ENCODE measurements around the gene TULP4. TPM values are rescaled to one million over a fixed set of nuclear protein-coding genes. Genes with fewer than 3 reads are reported as not detected.

Gene TULP4
- total and polyA plus RNA-seq, 2 donors (not counting 1 experiment from before 2014, with no cell fraction given): 16.8 to 88.2 TPM

DNA sequence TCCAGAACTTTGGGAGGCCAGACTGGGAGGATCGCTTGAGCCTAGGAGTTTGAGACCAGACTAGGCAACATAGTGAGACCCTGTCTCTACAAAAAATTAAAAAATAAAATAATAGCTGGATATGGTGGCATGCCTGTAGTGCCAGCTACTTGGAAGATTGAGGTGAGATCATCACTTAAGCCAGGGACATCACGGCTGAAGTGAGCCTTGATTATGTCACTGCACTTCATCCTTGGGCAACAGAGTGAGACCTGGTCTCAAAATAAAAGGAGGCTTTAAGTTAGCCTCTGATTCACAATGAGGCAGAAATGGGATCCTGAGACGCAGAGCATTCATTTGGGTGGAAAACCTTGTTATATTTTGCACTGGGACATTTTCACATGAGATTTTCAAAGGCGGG lies 57.0 kb downstream of the TULP4 start:
- Histone ChIP-seq H3K4me1 (ENCODE audit: control insufficient read depth, extremely low read depth, insufficient read depth, low read length) (no peaks in the 10 kb centered on the region), H3K27me3 (ENCODE audit: control insufficient read depth, insufficient read depth, low read length) (no peaks in the 10 kb centered on the region), H3K36me3 (ENCODE audit: control insufficient read depth, insufficient read depth, low read length) (no peaks in the 10 kb centered on the region), H2AFZ (ENCODE audit: low read length) (no peak overlapping the region), H4K20me1 (ENCODE audit: control insufficient read depth, extremely low read depth, insufficient read depth, low read length) (no peaks in the 10 kb centered on the region), H3K4me2 (ENCODE audit: extremely low read depth, insufficient read depth, low read length) (no peak overlapping the region), H3K27ac (ENCODE audit: insufficient read depth, low read length) (no peak overlapping the region), H3K79me2 (ENCODE audit: control insufficient read depth, insufficient read depth, low read length) (no peaks in the 10 kb centered on the region), H3K9me3 (ENCODE audit: control insufficient read depth, insufficient read depth, low read depth, low read length) (no peaks in the 10 kb centered on the region), H3K4me3 (replicated peaks in 1 of 4; ENCODE audit: control extremely low read depth in 1 of 4, insufficient read depth in 1 of 4, low read depth in 3 of 4, low read length in 4 of 4) (no peak overlapping the region), H3K9ac (ENCODE audit: insufficient read depth, low read length) (no peak overlapping the region)
- no peak for DNase-seq (ENCODE audit: low read depth in 2 of 2)
- TF ChIP-seq, protein P1, sequence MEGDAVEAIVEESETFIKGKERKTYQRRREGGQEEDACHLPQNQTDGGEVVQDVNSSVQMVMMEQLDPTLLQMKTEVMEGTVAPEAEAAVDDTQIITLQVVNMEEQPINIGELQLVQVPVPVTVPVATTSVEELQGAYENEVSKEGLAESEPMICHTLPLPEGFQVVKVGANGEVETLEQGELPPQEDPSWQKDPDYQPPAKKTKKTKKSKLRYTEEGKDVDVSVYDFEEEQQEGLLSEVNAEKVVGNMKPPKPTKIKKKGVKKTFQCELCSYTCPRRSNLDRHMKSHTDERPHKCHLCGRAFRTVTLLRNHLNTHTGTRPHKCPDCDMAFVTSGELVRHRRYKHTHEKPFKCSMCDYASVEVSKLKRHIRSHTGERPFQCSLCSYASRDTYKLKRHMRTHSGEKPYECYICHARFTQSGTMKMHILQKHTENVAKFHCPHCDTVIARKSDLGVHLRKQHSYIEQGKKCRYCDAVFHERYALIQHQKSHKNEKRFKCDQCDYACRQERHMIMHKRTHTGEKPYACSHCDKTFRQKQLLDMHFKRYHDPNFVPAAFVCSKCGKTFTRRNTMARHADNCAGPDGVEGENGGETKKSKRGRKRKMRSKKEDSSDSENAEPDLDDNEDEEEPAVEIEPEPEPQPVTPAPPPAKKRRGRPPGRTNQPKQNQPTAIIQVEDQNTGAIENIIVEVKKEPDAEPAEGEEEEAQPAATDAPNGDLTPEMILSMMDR (conservative IDR thresholded peaks at IDR 0.05 in 1 of 2, IDR thresholded peaks at IDR 0.05 in 1 of 2; ENCODE audit: low read depth in 1 of 2, low read length in 2 of 2): no peak
- TF ChIP-seq EZH2 (IDR thresholded peaks at IDR 0.05; ENCODE audit: low read length, missing control alignments): no peak

DNA sequence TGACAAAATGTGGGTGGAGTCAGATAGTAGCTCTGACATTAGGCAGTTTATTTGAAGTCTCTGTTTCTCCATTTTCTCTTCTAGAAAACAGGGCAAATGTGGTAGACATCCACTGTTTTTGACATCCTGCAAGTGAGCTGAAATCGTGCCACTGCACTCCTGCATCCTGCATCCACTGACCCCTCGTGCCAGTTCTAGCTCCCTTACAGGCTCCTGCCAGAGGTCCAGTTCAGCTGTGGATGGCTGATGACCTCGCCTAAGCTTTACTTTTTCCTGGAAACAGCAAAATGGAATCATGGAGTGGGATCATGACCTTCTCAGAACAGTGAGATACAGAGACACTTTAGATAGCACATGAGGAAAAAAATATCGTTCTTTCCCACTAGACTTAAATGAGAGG lies 58.5 kb downstream of the TULP4 start:
- Histone ChIP-seq H3K4me3 (replicated peaks in 1 of 4; ENCODE audit: control extremely low read depth in 1 of 4, insufficient read depth in 1 of 4, low read depth in 3 of 4, low read length in 4 of 4) (no peak overlapping the region), H3K36me3 (ENCODE audit: control insufficient read depth, insufficient read depth, low read length) (no peaks in the 10 kb centered on the region), H3K4me2 (ENCODE audit: extremely low read depth, insufficient read depth, low read length) (no peak overlapping the region), H3K9me3 (ENCODE audit: control insufficient read depth, insufficient read depth, low read depth, low read length) (no peaks in the 10 kb centered on the region), H4K20me1 (ENCODE audit: control insufficient read depth, extremely low read depth, insufficient read depth, low read length) (no peaks in the 10 kb centered on the region), H3K79me2 (ENCODE audit: control insufficient read depth, insufficient read depth, low read length) (no peaks in the 10 kb centered on the region), H2AFZ (ENCODE audit: low read length) (no peak overlapping the region), H3K27ac (ENCODE audit: insufficient read depth, low read length) (no peak overlapping the region), H3K9ac (ENCODE audit: insufficient read depth, low read length) (no peak overlapping the region), H3K4me1 (ENCODE audit: control insufficient read depth, extremely low read depth, insufficient read depth, low read length) (no peaks in the 10 kb centered on the region), H3K27me3 (ENCODE audit: control insufficient read depth, insufficient read depth, low read length) (no peaks in the 10 kb centered on the region)
- no peak for TF ChIP-seq EZH2 (IDR thresholded peaks at IDR 0.05; ENCODE audit: low read length, missing control alignments)
- TF ChIP-seq, protein P1 (conservative IDR thresholded peaks at IDR 0.05 in 1 of 2, IDR thresholded peaks at IDR 0.05 in 1 of 2; ENCODE audit: low read depth in 1 of 2, low read length in 2 of 2): no peak
- DNase-seq (ENCODE audit: low read depth in 2 of 2): no peak

DNA sequence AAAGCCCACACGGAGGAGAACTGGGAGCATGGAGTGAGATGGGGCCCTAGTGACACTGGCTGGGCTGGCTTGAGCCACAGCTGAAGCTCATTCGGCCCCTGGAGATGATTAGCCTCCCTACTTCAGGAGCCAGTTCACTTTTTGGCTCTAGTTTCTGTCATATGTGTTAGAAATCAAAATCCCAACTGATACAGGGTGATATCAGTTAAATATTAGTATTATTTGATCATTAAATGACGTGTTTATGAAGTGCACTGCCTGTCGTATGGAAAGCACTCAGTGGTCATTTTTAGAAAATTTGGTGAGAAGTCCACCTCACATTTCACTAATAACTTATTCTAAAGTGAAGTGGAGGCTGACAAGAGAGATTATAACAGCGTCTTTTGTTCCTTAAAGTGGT lies 59.0 kb downstream of the TULP4 start:
- Histone ChIP-seq H3K9me3 (ENCODE audit: control insufficient read depth, insufficient read depth, low read depth, low read length) (no peaks in the 10 kb centered on the region), H3K36me3 (ENCODE audit: control insufficient read depth, insufficient read depth, low read length) (no peaks in the 10 kb centered on the region), H3K9ac (ENCODE audit: insufficient read depth, low read length) (no peak overlapping the region), H4K20me1 (ENCODE audit: control insufficient read depth, extremely low read depth, insufficient read depth, low read length) (no peaks in the 10 kb centered on the region), H3K27ac (ENCODE audit: insufficient read depth, low read length) (no peak overlapping the region), H3K27me3 (ENCODE audit: control insufficient read depth, insufficient read depth, low read length) (no peaks in the 10 kb centered on the region), H3K79me2 (ENCODE audit: control insufficient read depth, insufficient read depth, low read length) (no peaks in the 10 kb centered on the region), H3K4me1 (ENCODE audit: control insufficient read depth, extremely low read depth, insufficient read depth, low read length) (no peaks in the 10 kb centered on the region), H2AFZ (ENCODE audit: low read length) (no peak overlapping the region), H3K4me3 (replicated peaks in 1 of 4; ENCODE audit: control extremely low read depth in 1 of 4, insufficient read depth in 1 of 4, low read depth in 3 of 4, low read length in 4 of 4) (no peak overlapping the region), H3K4me2 (ENCODE audit: extremely low read depth, insufficient read depth, low read length) (no peak overlapping the region)
- no peak for TF ChIP-seq EZH2 (IDR thresholded peaks at IDR 0.05; ENCODE audit: low read length, missing control alignments)
- TF ChIP-seq, protein P1 (conservative IDR thresholded peaks at IDR 0.05 in 1 of 2, IDR thresholded peaks at IDR 0.05 in 1 of 2; ENCODE audit: low read depth in 1 of 2, low read length in 2 of 2): no peak
- DNase-seq (ENCODE audit: low read depth in 2 of 2): no peak

All from fibroblast of lung (primary cell).